AG04450 (cell line): Measurements from ENCODE around the gene EFCAB3. TPM values are rescaled to one million over a fixed set of nuclear protein-coding genes. Genes with fewer than 3 reads are reported as not detected.

Experiments
- CTCF ChIA-PET: fragments of 300-600, 350-600 bp; formaldehyde crosslinking; extraction: SDS; loops from one replicate; lab custom pipeline; 2022; ENCODE audit warnings: antibody characterized with exemption, inconsistent platforms; lab: Charles Lee
- POLR2A ChIA-PET: fragments of 350-600 bp; formaldehyde crosslinking; extraction: SDS; loops from one replicate; lab custom pipeline; 2021; ENCODE audit warnings: antibody characterized with exemption, inconsistent platforms; lab: Yijun Ruan, JAX
- DNase-seq: peaks from one replicate; pipeline ENCODE4 v3.0.0-alpha.2; 2011; ENCODE audit warnings: low read depth, low spot score
- H3K27ac ChIP-seq: one replicate; pipeline ENCODE4 v1.5.1; 2012; ENCODE audit warnings: low read depth, low read length, control low read depth
- H3K27me3 ChIP-seq: one replicate; pipeline ENCODE4 v1.6.0; 2012; ENCODE audit warnings: low read length; ENCODE audit not compliant: control insufficient read depth, insufficient read depth
- H3K4me3 ChIP-seq: 2 replicates; pipeline ENCODE4 v1.5.1; 2011; ENCODE audit warnings: mild to moderate bottlenecking, low read depth, low read length, control low read depth
- H3K9me3 ChIP-seq: 2 replicates; pipeline ENCODE4 v1.5.1; 2012; ENCODE audit warnings: low read length; ENCODE audit not compliant: control insufficient read depth, insufficient read depth
- polyA minus RNA-seq: library from RNA; depleted of rRNA, polyadenylated mRNA; stranded (reverse); fragments of >200 nt; gene quantifications from 2 replicates; pipeline ENCODE4 v1.2.3, GENCODE V29; 2011; rRNA and poly(A)+ RNA removed
- polyA plus RNA-seq: library from polyadenylated mRNA; depleted of rRNA; stranded (reverse); fragments of >200 nt; gene quantifications from 2 replicates; pipeline ENCODE4 v1.2.3, GENCODE V29; 2011; rRNA removed
- TF ChIP-seq, protein P1 (sequence below): IDR thresholded peaks from 2 replicates; pipeline ENCODE4 v1.5.1; 2011; ENCODE audit warnings: low read depth, low read length, control low read depth, inconsistent platforms

Gene EFCAB3
- not detected in 2 replicates for polyA plus RNA-seq
- polyA minus RNA-seq = not detected in 2 replicates

DNA sequence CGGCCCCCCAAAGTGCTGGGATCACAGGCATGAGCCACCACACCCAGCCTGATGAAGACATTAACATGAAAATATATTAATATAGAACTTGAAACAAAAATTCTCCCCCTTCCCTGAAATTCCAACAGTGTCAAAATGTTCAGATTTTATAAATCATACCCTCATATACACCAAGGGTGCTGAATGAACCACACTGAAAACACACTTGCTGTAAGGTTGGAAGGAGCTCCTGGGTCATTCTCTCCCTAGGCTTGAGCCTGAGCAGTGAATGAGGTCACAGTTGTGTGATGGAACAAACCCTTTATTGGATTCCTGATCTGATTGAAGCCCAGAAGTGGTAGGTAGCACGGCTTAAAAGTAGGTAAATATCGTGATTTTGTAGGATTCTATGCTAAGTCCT is at the start of gene EFCAB3:
Gene EFCAB3 (plus strand): TSS at position 301 of the 400 bp plus-strand sequence. CDS start 2,427 bp downstream, outside the sequence.
- no peak for DNase-seq
- CTCF ChIA-PET = no interaction called here

DNA sequence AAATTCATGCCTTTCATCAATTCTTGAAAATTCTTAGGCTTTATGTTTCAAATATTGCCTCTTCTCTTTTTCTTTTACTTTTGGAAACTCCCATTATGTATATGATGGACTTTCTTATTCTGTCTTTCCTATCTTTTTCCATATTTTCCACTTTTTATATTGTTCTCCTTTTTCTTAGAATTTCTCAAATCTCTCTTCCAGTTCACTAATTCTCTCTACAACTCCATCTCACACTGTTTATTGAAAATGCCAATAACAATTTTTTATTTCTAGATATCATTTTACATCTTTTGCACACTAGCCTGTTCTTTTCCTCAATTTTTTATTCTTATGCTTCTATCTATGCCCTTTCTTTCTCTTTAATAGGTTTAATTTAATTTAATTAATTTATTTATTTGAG is 43.8 kb upstream of the EFCAB3 start:
- ChIA-PET CTCF (interaction anchor here (0.6 to 1.2 kb wide), 2 partner anchors 30 to 271 kb away, joined by 3 read pairs; no protein-coding TSS in a partner anchor), POLR2A (no interaction called here)
- H3K27me3 ChIP-seq = peaks cover 3% of the 10 kb centered on the region
- H3K9me3 ChIP-seq = no peaks in the 10 kb centered on the region
- no peak overlapping the region for H3K27ac ChIP-seq
- TF ChIP-seq, protein P1, sequence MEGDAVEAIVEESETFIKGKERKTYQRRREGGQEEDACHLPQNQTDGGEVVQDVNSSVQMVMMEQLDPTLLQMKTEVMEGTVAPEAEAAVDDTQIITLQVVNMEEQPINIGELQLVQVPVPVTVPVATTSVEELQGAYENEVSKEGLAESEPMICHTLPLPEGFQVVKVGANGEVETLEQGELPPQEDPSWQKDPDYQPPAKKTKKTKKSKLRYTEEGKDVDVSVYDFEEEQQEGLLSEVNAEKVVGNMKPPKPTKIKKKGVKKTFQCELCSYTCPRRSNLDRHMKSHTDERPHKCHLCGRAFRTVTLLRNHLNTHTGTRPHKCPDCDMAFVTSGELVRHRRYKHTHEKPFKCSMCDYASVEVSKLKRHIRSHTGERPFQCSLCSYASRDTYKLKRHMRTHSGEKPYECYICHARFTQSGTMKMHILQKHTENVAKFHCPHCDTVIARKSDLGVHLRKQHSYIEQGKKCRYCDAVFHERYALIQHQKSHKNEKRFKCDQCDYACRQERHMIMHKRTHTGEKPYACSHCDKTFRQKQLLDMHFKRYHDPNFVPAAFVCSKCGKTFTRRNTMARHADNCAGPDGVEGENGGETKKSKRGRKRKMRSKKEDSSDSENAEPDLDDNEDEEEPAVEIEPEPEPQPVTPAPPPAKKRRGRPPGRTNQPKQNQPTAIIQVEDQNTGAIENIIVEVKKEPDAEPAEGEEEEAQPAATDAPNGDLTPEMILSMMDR = no peak
- no peak overlapping the region for H3K4me3 ChIP-seq
- no peak for DNase-seq

More for the DNA sequence above, at the start of gene EFCAB3:
- Histone ChIP-seq H3K4me3 (no peak within 1 kb of the TSS), H3K27me3 (peaks cover 2% of the 10 kb centered on the region), H3K27ac (no peak within 1 kb of the TSS), H3K9me3 (peaks cover 3% of the 10 kb centered on the region; the same call in 1 of the 2 replicates)
- POLR2A ChIA-PET = no interaction called here
- TF ChIP-seq, protein P1 = no peak

DNA sequence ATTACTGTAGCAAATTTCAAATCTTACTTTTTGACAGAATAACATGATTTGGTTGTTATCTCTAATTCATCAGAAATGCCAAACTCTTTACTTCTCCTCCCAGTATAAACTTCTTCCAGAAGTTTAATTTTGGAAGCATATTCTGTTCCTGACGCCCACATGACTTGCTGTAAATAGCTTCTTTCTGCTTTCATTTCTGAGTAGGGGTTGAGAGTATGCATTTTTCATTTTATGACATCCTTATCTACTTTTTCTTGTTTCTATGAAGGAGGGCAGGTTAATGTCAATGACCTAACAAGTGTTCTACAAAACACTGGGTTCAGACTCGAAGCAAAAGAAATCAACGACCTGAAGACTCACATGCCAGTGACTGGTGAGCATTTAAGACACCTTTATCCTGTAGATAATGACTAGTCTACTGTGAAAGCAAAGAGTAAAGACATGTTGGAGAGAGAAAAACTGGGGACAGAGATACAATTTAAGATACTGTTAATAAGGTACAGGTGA is 36.5 kb upstream of the EFCAB3 start:
- Histone ChIP-seq H3K27ac (no peak overlapping the region), H3K4me3 (no peak overlapping the region), H3K27me3 (no peaks in the 10 kb centered on the region), H3K9me3 (no peaks in the 10 kb centered on the region)
- POLR2A ChIA-PET = no interaction called here
- CTCF ChIA-PET = no interaction called here
- no peak for DNase-seq
- TF ChIP-seq, protein P1 = no peak

DNA sequence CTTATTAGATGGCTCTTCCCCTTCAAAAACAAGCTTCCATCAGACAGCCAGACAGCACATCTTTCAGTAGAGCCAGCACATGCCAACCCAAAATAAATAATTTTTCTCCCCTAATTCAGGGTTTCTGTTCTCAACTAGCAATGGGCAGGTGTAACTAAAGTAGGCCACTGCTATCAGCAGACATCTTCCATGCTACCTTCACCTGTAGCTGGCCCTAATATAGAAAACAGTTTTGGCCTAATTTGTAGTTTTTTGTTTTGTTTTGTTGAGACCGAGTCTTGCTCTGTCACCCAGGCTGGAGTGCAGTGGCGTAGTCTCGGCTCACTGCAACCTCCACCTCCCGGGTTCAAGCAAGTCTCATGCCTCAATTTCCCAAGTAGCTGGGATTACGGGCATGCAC is 29.2 kb upstream of the EFCAB3 start:
- H3K9me3 ChIP-seq = no peaks in the 10 kb centered on the region
- ChIA-PET POLR2A (no interaction called here), CTCF (no interaction called here)
- no peak overlapping the region for H3K4me3 ChIP-seq
- no peak for DNase-seq
- no peaks in the 10 kb centered on the region for H3K27me3 ChIP-seq
- TF ChIP-seq, protein P1 = no peak
- no peak overlapping the region for H3K27ac ChIP-seq

DNA sequence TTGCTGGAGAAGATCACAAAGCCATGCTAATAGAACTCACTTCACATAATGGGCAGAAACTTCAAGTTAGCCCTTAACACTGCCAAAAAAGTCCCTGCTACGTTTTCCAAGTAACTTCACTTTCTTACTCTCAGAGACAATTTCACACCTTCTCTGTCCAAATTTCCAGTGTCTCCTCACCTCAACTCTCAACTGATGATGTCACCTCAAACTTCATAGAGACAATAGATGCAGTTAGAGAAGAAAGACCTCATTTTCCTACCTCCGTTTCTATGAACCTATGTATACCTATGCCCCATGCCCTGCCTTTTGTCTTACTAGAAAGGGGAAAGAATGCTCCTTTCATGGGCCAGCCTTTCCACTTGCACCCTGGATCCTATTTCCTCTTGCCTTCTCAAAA is 14.2 kb upstream of the EFCAB3 start:
- POLR2A ChIA-PET = interaction anchor here (0.7 kb wide), 1 partner anchor 32 kb away, joined by 3 read pairs; no protein-coding TSS in a partner anchor
- TF ChIP-seq, protein P1 = no peak
- Histone ChIP-seq H3K4me3 (no peak overlapping the region), H3K9me3 (no peaks in the 10 kb centered on the region), H3K27ac (no peak overlapping the region), H3K27me3 (no peaks in the 10 kb centered on the region)
- no peak for DNase-seq
- CTCF ChIA-PET = interaction anchor here (1.0 kb wide), 1 partner anchor 30 kb away, joined by 3 read pairs; no protein-coding TSS in a partner anchor
